B cell (primary cell): ENCODE data around the gene BABAM1. TPM values are rescaled to one million over a fixed set of nuclear protein-coding genes. Genes with fewer than 3 reads are reported as not detected.

ENCODE experiments used
- ATAC-seq: fragments of 200-7000 bp; cut with Tn5 transposase; one replicate; pipeline ENCODE4 v1.10.0; 2021; ENCODE audit warnings: low read depth, mild to moderate bottlenecking, moderate number of reproducible peaks, moderate library complexity
- CTCF ChIA-PET: fragments of 350-600 bp; sonication (Branson Sonifier 250); formaldehyde crosslinking; loops from one replicate; lab custom pipeline; 2021; ENCODE audit warnings: antibody characterized with exemption, inconsistent platforms; lab: Charles Lee
- POLR2A ChIA-PET: fragments of 350-600 bp; sonication (Branson Sonifier 250); formaldehyde crosslinking; loops from one replicate; lab custom pipeline; 2021; ENCODE audit warnings: antibody characterized with exemption; lab: Charles Lee
- DNase-seq: peaks from one replicate; pipeline ENCODE4 v3.0.0; 2013
- H2AFZ ChIP-seq: 2 replicates; pipeline ENCODE4 v1.6.1; 2012; ENCODE audit warnings: mild to moderate bottlenecking, low read depth, low read length; ENCODE audit not compliant: insufficient read depth, poor library complexity, severe bottlenecking
- H3K27ac ChIP-seq, 2 donors: 1 replicate in 1 of 2; 2 replicates in 1 of 2; pipeline ENCODE4 v1.5.1; 2012 to 2013; ENCODE audit warnings: low read length in 2 of 2, mild to moderate bottlenecking in 2 of 2, moderate library complexity in 1 of 2
- H3K27me3 ChIP-seq, 4 experiments: fragments of 200-600 bp in 1 of 4; sonication (generic) in 1 of 4; replicated peaks in 1 of 4; 1 replicate in 2 of 4; 2 replicates in 2 of 4; pipeline versions ENCODE4 v1.6.1 to v1.7.0; 2013 to 2016; ENCODE audit warnings: low read length in 3 of 4, mild to moderate bottlenecking in 2 of 4, mixed read lengths in 1 of 4, moderate library complexity in 1 of 4; ENCODE audit not compliant: insufficient read depth in 4 of 4, control insufficient read depth in 3 of 4; ENCODE audit errors: control extremely low read depth in 1 of 4
- H3K36me3 ChIP-seq, 2 experiments: replicated peaks in 1 of 2; 1 replicate in 1 of 2; 2 replicates in 1 of 2; pipeline versions ENCODE4 v1.6.1 to v1.7.1; 2013; ENCODE audit warnings: low read length in 1 of 2; ENCODE audit not compliant: insufficient read depth in 2 of 2, control insufficient read depth in 1 of 2; ENCODE audit errors: control extremely low read depth in 1 of 2, extremely low read depth in 1 of 2
- H3K4me1 ChIP-seq, 2 donors: fragments of 200-600 bp in 1 of 2; sonication (generic) in 1 of 2; 1 replicate in 1 of 2; 2 replicates in 1 of 2; pipeline versions ENCODE4 v1.5.1 to v1.6.1; 2013 to 2017; ENCODE audit warnings: low read length in 2 of 2; ENCODE audit not compliant: control insufficient read depth in 2 of 2, insufficient read depth in 2 of 2
- H3K4me2 ChIP-seq: replicated peaks from 2 replicates; pipeline ENCODE3; 2012; ENCODE audit warnings: mild to moderate bottlenecking, low read depth, low read length; ENCODE audit not compliant: poor library complexity, severe bottlenecking
- H3K4me3 ChIP-seq, 5 experiments: fragments of 200-600 bp in 1 of 5; sonication (generic) in 1 of 5; 1 replicate in 3 of 5; 2 replicates in 2 of 5; pipeline versions ENCODE4 v1.5.1 to v1.7.0; 2011 to 2016; ENCODE audit warnings: low read length in 4 of 5, mild to moderate bottlenecking in 4 of 5, low read depth in 2 of 5, control low read depth in 1 of 5, moderate library complexity in 1 of 5; ENCODE audit not compliant: insufficient read depth in 1 of 5; ENCODE audit errors: control extremely low read depth in 1 of 5, extremely low read depth in 1 of 5
- H3K79me2 ChIP-seq: fragments of 200-600 bp; sonication (generic); one replicate; pipeline ENCODE4 v1.6.0; 2016; ENCODE audit warnings: low read length; ENCODE audit not compliant: control insufficient read depth, insufficient read depth
- H3K9ac ChIP-seq: fragments of 200-600 bp; sonication (generic); 2 replicates; pipeline ENCODE4 v1.6.1; 2017; ENCODE audit warnings: mild to moderate bottlenecking, low read length, moderate library complexity
- H3K9me3 ChIP-seq, 3 donors: one replicate each; pipeline versions ENCODE4 v1.6.1 to v1.7.1; 2013; ENCODE audit warnings: low read length in 2 of 3; ENCODE audit not compliant: control insufficient read depth in 2 of 3, insufficient read depth in 1 of 3; ENCODE audit errors: control extremely low read depth in 1 of 3
- H4K20me1 ChIP-seq: 2 replicates; pipeline ENCODE4 v1.6.0; 2012; ENCODE audit warnings: mild to moderate bottlenecking, low read length; ENCODE audit not compliant: insufficient read depth, control insufficient read depth, poor library complexity, severe bottlenecking
- H3K27ac Mint-ChIP-seq: one replicate; pipeline ENCODE4 v1.8.0; 2021; ENCODE audit warnings: mixed read lengths
- H3K27me3 Mint-ChIP-seq: one replicate; pipeline ENCODE4 v1.8.0; 2021; ENCODE audit warnings: mixed read lengths
- H3K4me1 Mint-ChIP-seq: one replicate; pipeline ENCODE4 v1.8.0; 2021; ENCODE audit warnings: mixed read lengths
- H3K4me3 Mint-ChIP-seq: one replicate; pipeline ENCODE4 v1.8.0; 2021; ENCODE audit warnings: mixed read lengths
- H3K9me3 Mint-ChIP-seq: one replicate; pipeline ENCODE4 v1.8.0; 2022; ENCODE audit warnings: mixed read lengths; ENCODE audit not compliant: insufficient read depth
- CTCF ChIP-seq: fragments of 200-600 bp; IDR thresholded peaks from one replicate; pipeline ENCODE4 v1.8.0; 2022; ENCODE audit warnings: antibody characterized with exemption, mild to moderate bottlenecking
- EZH2 ChIP-seq: IDR thresholded peaks from 2 replicates; pipeline ENCODE4 v1.6.1; 2012; ENCODE audit warnings: borderline replicate concordance, low read depth, mild to moderate bottlenecking, moderate library complexity, low read length; ENCODE audit not compliant: insufficient read depth, poor library complexity, severe bottlenecking
- WGBS: methylation state at CpG from one replicate; pipeline ENCODE4 v1.1.5; 2013; ENCODE audit warnings: missing lambda C conversion rate; ENCODE audit not compliant: insufficient coverage; 5-methylcytosine and 5-hydroxymethylcytosine counted together
- intact Hi-C: fragments of 100-400 bp; cut with micrococcal nuclease; formaldehyde crosslinking; loops from one replicate; pipeline ENCODE4 v1.10.0; 2022
- polyA plus RNA-seq: library from polyadenylated mRNA; depleted of rRNA; stranded (reverse); fragments of >200 nt; gene quantifications from 2 replicates; pipeline ENCODE4 v1.2.3, GENCODE V29; 2012
- total RNA-seq, 2 donors: library from RNA; stranded (reverse); fragments of 120-200 nt in 1 of 2; gene quantifications; 1 replicate in 1 of 2; 2 replicates in 1 of 2; pipeline versions ENCODE4 v1.2.3 to v1.2.4, GENCODE V29; 2013 to 2022

The BABAM1 gene
- total and polyA plus RNA-seq, 2 donors (not counting 1 experiment from before 2014, with no cell fraction given): 105 to 129 TPM

- ChIA-PET POLR2A (interaction anchor here (0.6 to 1.5 kb wide), 6 partner anchors 18 to 99 kb away, joined by 3 to 12 read pairs (median 6); partner anchors contain the start of genes OCEL1, USE1 and USHBP1), CTCF (interaction anchor here (0.8 to 5.9 kb wide), 16 partner anchors 11 to 564 kb away, joined by 3 to 52 read pairs (median 5); partner anchors contain the start of genes BABAM1, MRPL34, USE1 and USHBP1)
- H3K9me3 ChIP-seq: no peaks in the 10 kb centered on the region
- no peak for TF ChIP-seq EZH2
- TF ChIP-seq CTCF: peak; percentile 92
- Mint-ChIP-seq H3K27me3 (no peaks in the 10 kb centered on the region), H3K9me3 (no peaks in the 10 kb centered on the region), H3K27ac (peak overlapping the region; percentile 63), H3K4me3 (peak overlapping the region; percentile 93), H3K4me1 (peaks cover 8% of the 10 kb centered on the region)
- intact Hi-C loops: loop anchor here (1.0 to 10.0 kb wide), 5 partner anchors 21 to 568 kb away; no protein-coding TSS in a partner anchor
- peak; percentile 88 for DNase-seq
- peak overlapping the region; percentile 78 for H3K9ac ChIP-seq
- peaks cover 5 to 21% of the 10 kb centered on the region in 2 donors for H3K4me1 ChIP-seq
- ATAC-seq: peak; percentile 84
- H3K27me3 ChIP-seq: no peaks in the 10 kb centered on the region
- peaks cover 0 to 13% of the 10 kb centered on the region in 2 experiments for H3K36me3 ChIP-seq
- peak overlapping the region; percentile 85 for H2AFZ ChIP-seq
- H3K4me3 ChIP-seq: peak overlapping the region; percentile 48 to 92 (median 66)
- 4% methylated on average over 45 of the region's 45 CpGs for WGBS
- H4K20me1 ChIP-seq: no peaks in the 10 kb centered on the region
- no peaks in the 10 kb centered on the region for H3K79me2 ChIP-seq
- H3K4me2 ChIP-seq: peak overlapping the region; percentile 92
- H3K27ac ChIP-seq: no peak overlapping the region
These were observed 15.4 kb downstream of the BABAM1 start for GRCh38 chr19:17282488-17283125.
